SIG-M5 (cell line): ENCODE data around the gene HNRNPUL2.

Experiments
- DNase-seq: peaks from one replicate; lab custom pipeline; 2025; lab: John Stamatoyannopoulos, UW

Gene HNRNPUL2

GRCh38 chr11:62666259-62666926 lies 60.9 kb downstream of the HNRNPUL2 start:
- DNase-seq = no peak

DNA sequence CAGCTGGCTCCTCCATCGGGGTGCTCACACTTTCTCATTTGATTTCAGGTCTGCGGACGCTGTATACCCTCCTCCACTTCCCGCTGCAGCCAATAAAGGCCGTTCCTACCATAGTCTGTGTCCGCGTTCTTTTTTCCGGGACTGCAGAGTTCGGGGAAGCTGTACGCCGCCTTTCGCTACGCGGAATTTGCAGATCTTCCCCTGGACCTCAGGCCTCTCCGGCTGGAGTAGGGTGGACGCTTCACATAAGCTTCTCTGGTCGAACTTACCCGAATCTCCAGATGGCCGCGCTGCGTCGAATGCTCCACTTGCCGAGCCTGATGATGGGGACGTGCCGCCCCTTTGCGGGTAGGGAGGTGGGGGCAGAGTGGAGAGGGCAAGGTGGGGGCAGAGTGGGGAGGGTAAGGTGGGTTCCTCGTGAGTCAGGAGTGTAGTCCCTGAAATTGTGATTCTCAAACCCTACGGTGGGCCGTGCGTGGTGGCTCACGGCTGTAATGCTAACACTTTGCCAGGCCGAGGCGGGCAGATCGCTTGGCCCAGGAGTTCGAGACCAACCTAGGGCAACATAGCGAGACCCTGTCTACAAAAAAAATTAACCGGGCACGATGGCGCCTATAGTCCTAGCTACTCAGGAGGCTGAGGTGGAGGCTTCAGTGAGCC lies 61.5 kb downstream of the HNRNPUL2 start:
- no peak for DNase-seq

GRCh38 chr11:62665075-62665598 lies 62.1 kb downstream of the HNRNPUL2 start, which contains the start of the genes C11orf98 and CSKMT:
TSS of gene C11orf98 (minus strand) at chr11:62665210. CDS start at chr11:62665169, 41 bp downstream.
TSS of gene CSKMT (plus strand) at chr11:62665312. CDS start at chr11:62665880, 568 bp downstream.
- DNase-seq = peak; percentile 51

DNA sequence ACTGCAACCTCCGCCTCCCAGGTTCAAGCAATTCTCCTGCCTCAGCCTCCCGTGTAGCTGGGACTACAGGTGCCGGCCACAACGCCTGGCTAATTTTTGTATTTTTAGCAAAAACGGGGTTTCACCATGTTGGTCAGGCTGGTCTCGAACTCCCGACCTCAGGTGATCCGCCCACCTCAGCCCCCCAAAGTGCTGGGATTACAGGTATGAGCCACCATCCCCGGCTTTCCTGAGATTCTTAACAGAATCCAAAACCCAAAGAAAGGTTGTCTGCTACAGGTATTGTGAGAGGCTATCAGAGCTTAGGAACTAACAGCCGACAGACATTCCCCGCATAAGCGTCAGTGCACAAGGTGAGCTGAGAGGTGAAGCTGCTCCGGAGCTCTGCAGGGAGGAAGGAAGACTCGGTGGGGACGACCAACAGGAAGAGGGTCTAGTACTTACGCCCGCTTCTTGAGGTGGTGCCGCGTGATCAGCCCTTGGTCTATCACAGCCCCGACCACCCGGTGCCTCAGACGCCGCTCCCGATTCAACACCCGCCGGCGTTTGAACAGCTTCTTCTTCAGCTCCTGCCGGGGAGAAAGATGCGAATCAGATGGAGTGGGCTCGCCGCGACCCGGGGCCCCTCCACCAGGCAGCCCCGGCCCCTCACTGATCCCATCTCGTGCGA lies 62.7 kb downstream of the HNRNPUL2 start:
- no peak for DNase-seq
